Fibroblast of lung (primary cell): ENCODE measurements around the gene HUS1.

ENCODE experiments used
- EZH2 ChIP-seq: IDR thresholded peaks from 2 replicates; pipeline ENCODE4 v1.5.1; 2012; ENCODE audit warnings: low read length, control low read depth, mild to moderate bottlenecking; ENCODE audit errors: missing control alignments
- TF ChIP-seq, protein P1 (sequence below), 2 donors: IDR thresholded peaks in 1 of 2; conservative IDR thresholded peaks in 1 of 2; 1 replicate in 1 of 2; 2 replicates in 1 of 2; pipeline ENCODE4 v1.5.1; 2011 to 2012; ENCODE audit warnings: low read length in 2 of 2, control low read depth in 1 of 2, inconsistent platforms in 1 of 2, low read depth in 1 of 2, mild to moderate bottlenecking in 1 of 2

GRCh38 chr7:47950714-47951113 lies 28.7 kb downstream of the HUS1 start:
- no peak for TF ChIP-seq EZH2
- TF ChIP-seq, protein P1, sequence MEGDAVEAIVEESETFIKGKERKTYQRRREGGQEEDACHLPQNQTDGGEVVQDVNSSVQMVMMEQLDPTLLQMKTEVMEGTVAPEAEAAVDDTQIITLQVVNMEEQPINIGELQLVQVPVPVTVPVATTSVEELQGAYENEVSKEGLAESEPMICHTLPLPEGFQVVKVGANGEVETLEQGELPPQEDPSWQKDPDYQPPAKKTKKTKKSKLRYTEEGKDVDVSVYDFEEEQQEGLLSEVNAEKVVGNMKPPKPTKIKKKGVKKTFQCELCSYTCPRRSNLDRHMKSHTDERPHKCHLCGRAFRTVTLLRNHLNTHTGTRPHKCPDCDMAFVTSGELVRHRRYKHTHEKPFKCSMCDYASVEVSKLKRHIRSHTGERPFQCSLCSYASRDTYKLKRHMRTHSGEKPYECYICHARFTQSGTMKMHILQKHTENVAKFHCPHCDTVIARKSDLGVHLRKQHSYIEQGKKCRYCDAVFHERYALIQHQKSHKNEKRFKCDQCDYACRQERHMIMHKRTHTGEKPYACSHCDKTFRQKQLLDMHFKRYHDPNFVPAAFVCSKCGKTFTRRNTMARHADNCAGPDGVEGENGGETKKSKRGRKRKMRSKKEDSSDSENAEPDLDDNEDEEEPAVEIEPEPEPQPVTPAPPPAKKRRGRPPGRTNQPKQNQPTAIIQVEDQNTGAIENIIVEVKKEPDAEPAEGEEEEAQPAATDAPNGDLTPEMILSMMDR (conservative IDR thresholded peaks at IDR 0.05 in 1 of 2, IDR thresholded peaks at IDR 0.05 in 1 of 2; ENCODE audit: low read depth in 1 of 2, low read length in 2 of 2): no peak
